Naive thymus-derived CD4-positive, alpha-beta T cell (primary cell): Measurements from ENCODE around the gene RNPEP. TPM values are rescaled to one million over a fixed set of nuclear protein-coding genes. Genes with fewer than 3 reads are reported as not detected.
A peak's percentile ranks its signal among the peaks of the same experiment; 100 is the strongest.

Experiments
- ATAC-seq: fragments of 150-1000 bp; cut with Tn5 transposase; 2 replicates; pipeline ENCODE4 v1.10.0; 2021; ENCODE audit warnings: mild to moderate bottlenecking, moderate library complexity
- CTCF ChIA-PET: fragments of 350-600 bp; sonication (Branson Sonifier 250); formaldehyde crosslinking; loops from one replicate; lab custom pipeline; 2021; ENCODE audit warnings: antibody characterized with exemption; lab: Charles Lee
- POLR2A ChIA-PET: fragments of 350-600 bp; sonication (Branson Sonifier 250); formaldehyde crosslinking; loops from one replicate; lab custom pipeline; 2021; ENCODE audit warnings: antibody characterized with exemption, inconsistent platforms; lab: Charles Lee
- DNase-seq, 9 donors: peaks; one replicate each; pipeline versions ENCODE4 v3.0.0 to v3.0.0-alpha.2; 2020 to 2022; ENCODE audit warnings: mixed read lengths in 1 of 9
- H3K27ac ChIP-seq: one replicate; pipeline ENCODE4 v1.7.0; 2013; ENCODE audit warnings: mild to moderate bottlenecking, low read depth, low read length, moderate library complexity
- H3K27me3 ChIP-seq, 2 donors: one replicate each; pipeline ENCODE4 v1.7.0; 2013; ENCODE audit warnings: low read length in 2 of 2, mild to moderate bottlenecking in 2 of 2, moderate library complexity in 2 of 2; ENCODE audit not compliant: control insufficient read depth in 2 of 2, insufficient read depth in 2 of 2
- H3K36me3 ChIP-seq, 3 experiments: 1 replicate in 2 of 3; 2 replicates in 1 of 3; pipeline ENCODE4 v1.7.0; 2013; ENCODE audit warnings: low read length in 3 of 3, mild to moderate bottlenecking in 3 of 3, moderate library complexity in 1 of 3; ENCODE audit not compliant: insufficient read depth in 3 of 3, control insufficient read depth in 2 of 3
- H3K4me1 ChIP-seq, 2 donors: one replicate each; pipeline ENCODE4 v1.7.0; 2013; ENCODE audit warnings: low read length in 2 of 2, mild to moderate bottlenecking in 2 of 2, moderate library complexity in 1 of 2; ENCODE audit not compliant: control insufficient read depth in 2 of 2, insufficient read depth in 2 of 2
- H3K4me3 ChIP-seq: 2 replicates; pipeline ENCODE4 v1.7.0; 2013; ENCODE audit warnings: mild to moderate bottlenecking, low read length
- H3K9me3 ChIP-seq, 3 experiments: 1 replicate in 2 of 3; 2 replicates in 1 of 3; pipeline ENCODE4 v1.7.0; 2013; ENCODE audit warnings: low read length in 3 of 3; ENCODE audit not compliant: control insufficient read depth in 2 of 3
- H3K27ac Mint-ChIP-seq, 9 donors: one replicate each; pipeline ENCODE4 v1.8.0; 2020 to 2022; ENCODE audit warnings: mixed read lengths in 9 of 9, mild to moderate bottlenecking in 8 of 9, moderate library complexity in 5 of 9, inconsistent platforms in 2 of 9
- H3K27me3 Mint-ChIP-seq, 5 donors: one replicate each; pipeline ENCODE4 v1.8.0; 2021 to 2022; ENCODE audit warnings: mixed read lengths in 5 of 5, mild to moderate bottlenecking in 1 of 5
- H3K36me3 Mint-ChIP-seq, 5 donors: one replicate each; pipeline ENCODE4 v1.8.0; 2020 to 2022; ENCODE audit warnings: mixed read lengths in 5 of 5, mild to moderate bottlenecking in 3 of 5, inconsistent platforms in 1 of 5
- H3K4me1 Mint-ChIP-seq, 7 donors: one replicate each; pipeline ENCODE4 v1.8.0; 2020 to 2022; ENCODE audit warnings: mixed read lengths in 7 of 7, mild to moderate bottlenecking in 3 of 7, inconsistent platforms in 1 of 7
- H3K4me3 Mint-ChIP-seq, 10 donors: one replicate each; pipeline ENCODE4 v1.8.0; 2020 to 2022; ENCODE audit warnings: mild to moderate bottlenecking in 10 of 10, mixed read lengths in 10 of 10, moderate library complexity in 6 of 10, inconsistent platforms in 2 of 10
- H3K9me3 Mint-ChIP-seq, 11 donors: one replicate each; pipeline ENCODE4 v1.8.0; 2020 to 2022; ENCODE audit warnings: mixed read lengths in 11 of 11, mild to moderate bottlenecking in 4 of 11, inconsistent platforms in 1 of 11, moderate library complexity in 1 of 11
- intact Hi-C, 2 donors: fragments of 100-400 bp; cut with micrococcal nuclease; formaldehyde crosslinking; loops; one replicate each; pipeline ENCODE4 v1.15.1; 2023
- polyA plus RNA-seq, 2 donors: library from polyadenylated mRNA; unstranded; fragments of 300-500 nt; fragmentation: Illumina TruSeq; gene quantifications; one replicate each; pipeline ENCODE4 v1.2.3, GENCODE V29; 2021
- total RNA-seq, 6 experiments: library from RNA in 5 of 6; stranded (reverse) in 5 of 6; gene quantifications; 1 replicate in 5 of 6; 2 replicates in 1 of 6; pipeline ENCODE4 v1.2.3 and lab custom pipeline; 2021 to 2026

RNPEP gene
- total and polyA plus RNA-seq, 7 experiments from 2014 or later, result 19.4 to 43.4 (median 26.8) TPM

- H3K9me3 Mint-ChIP-seq, result no peaks in the 10 kb centered on the region
- H3K27ac ChIP-seq, result no peak overlapping the region
- H3K4me3 ChIP-seq, result no peak overlapping the region
- ChIA-PET CTCF (interaction anchor here (0.9 kb wide), 1 partner anchor 14 kb away, joined by 3 read pairs; no protein-coding TSS in a partner anchor), POLR2A (no interaction called here)
- no peak for ATAC-seq
- H3K27me3 ChIP-seq, result no peaks in the 10 kb centered on the region
- H3K36me3 ChIP-seq, result peaks cover 3 to 12% (median 4%) of the 10 kb centered on the region in 3 experiments
- peaks cover 0 to 7% (median 0%) of the 10 kb centered on the region in 5 donors for H3K27me3 Mint-ChIP-seq
- peak overlapping the region in 2 of 10 donors; percentile 4 to 12 for H3K4me3 Mint-ChIP-seq
- no peaks in the 10 kb centered on the region for H3K9me3 ChIP-seq
- intact Hi-C loops, result no loop called here
- DNase-seq, result no peak
- peaks cover 0 to 14% (median 6%) of the 10 kb centered on the region in 5 donors for H3K36me3 Mint-ChIP-seq
- H3K4me1 ChIP-seq, result peaks cover 7 to 8% of the 10 kb centered on the region in 2 donors
- H3K27ac Mint-ChIP-seq, result peak overlapping the region in 2 of 9 donors; percentile 23 to 48
- peaks cover 18 to 34% (median 24%) of the 10 kb centered on the region in 7 donors for H3K4me1 Mint-ChIP-seq
Observed at GRCh38 chr1:201985355-201985754, 2.9 kb downstream of the RNPEP start.

GRCh38 chr1:201988601-201989000 lies 6.2 kb downstream of the RNPEP start:
- Histone ChIP-seq H3K36me3 (peaks cover 8 to 41% (median 9%) of the 10 kb centered on the region in 3 experiments), H3K27ac (no peak overlapping the region), H3K9me3 (no peaks in the 10 kb centered on the region), H3K4me3 (no peak overlapping the region), H3K4me1 (no peaks in the 10 kb centered on the region), H3K27me3 (no peaks in the 10 kb centered on the region)
- intact Hi-C loops, result no loop called here
- Mint-ChIP-seq H3K36me3 (peaks cover 0 to 33% (median 11%) of the 10 kb centered on the region in 5 donors), H3K4me1 (peaks cover 7 to 17% (median 9%) of the 10 kb centered on the region in 7 donors), H3K9me3 (no peaks in the 10 kb centered on the region), H3K4me3 (no peak overlapping the region), H3K27me3 (no peaks in the 10 kb centered on the region), H3K27ac (no peak overlapping the region)
- ChIA-PET CTCF (no interaction called here), POLR2A (no interaction called here)
- no peak for ATAC-seq
- no peak for DNase-seq

GRCh38 chr1:201989354-201990128 lies 7.1 kb downstream of the RNPEP start:
- no peaks in the 10 kb centered on the region for H3K27me3 Mint-ChIP-seq
- no peaks in the 10 kb centered on the region for H3K4me1 ChIP-seq
- no peaks in the 10 kb centered on the region for H3K27me3 ChIP-seq
- peaks cover 5 to 42% (median 13%) of the 10 kb centered on the region in 5 donors for H3K36me3 Mint-ChIP-seq
- H3K4me3 ChIP-seq, result no peak overlapping the region
- no peak overlapping the region for H3K27ac ChIP-seq
- CTCF ChIA-PET, result no interaction called here
- H3K36me3 ChIP-seq, result peaks cover 8 to 50% (median 9%) of the 10 kb centered on the region in 3 experiments
- no peak overlapping the region for H3K4me3 Mint-ChIP-seq
- H3K9me3 Mint-ChIP-seq, result no peaks in the 10 kb centered on the region
- DNase-seq, result no peak
- ATAC-seq, result no peak
- POLR2A ChIA-PET, result no interaction called here
- peaks cover 0 to 9% (median 3%) of the 10 kb centered on the region in 7 donors for H3K4me1 Mint-ChIP-seq
- peak overlapping the region in 2 of 9 donors; percentile 2 to 27 for H3K27ac Mint-ChIP-seq
- intact Hi-C loops, result no loop called here
- H3K9me3 ChIP-seq, result no peaks in the 10 kb centered on the region

- Histone ChIP-seq H3K4me1 (no peaks in the 10 kb centered on the region), H3K9me3 (no peaks in the 10 kb centered on the region), H3K36me3 (peaks cover 8 to 51% (median 9%) of the 10 kb centered on the region in 3 experiments), H3K27ac (no peak overlapping the region), H3K4me3 (no peak overlapping the region), H3K27me3 (no peaks in the 10 kb centered on the region)
- POLR2A ChIA-PET, result no interaction called here
- no peak overlapping the region for H3K4me3 Mint-ChIP-seq
- intact Hi-C loops, result no loop called here
- CTCF ChIA-PET, result no interaction called here
- ATAC-seq (no peak), DNase-seq (no peak)
- H3K4me1 Mint-ChIP-seq, result peaks cover 0 to 7% (median 0%) of the 10 kb centered on the region in 7 donors
- H3K36me3 Mint-ChIP-seq, result peaks cover 5 to 42% (median 13%) of the 10 kb centered on the region in 5 donors
- no peak overlapping the region for H3K27ac Mint-ChIP-seq
- H3K27me3 Mint-ChIP-seq, result no peaks in the 10 kb centered on the region
- no peaks in the 10 kb centered on the region for H3K9me3 Mint-ChIP-seq
Observed at GRCh38 chr1:201990427-201990826, 8.0 kb downstream of the RNPEP start.

- POLR2A ChIA-PET, result interaction anchor here (0.6 kb wide), 1 partner anchor 1249 kb away, joined by 5 read pairs; no protein-coding TSS in a partner anchor
- Mint-ChIP-seq H3K4me1 (no peaks in the 10 kb centered on the region), H3K27ac (no peak overlapping the region), H3K4me3 (no peak overlapping the region), H3K36me3 (peaks cover 8 to 49% (median 18%) of the 10 kb centered on the region in 5 donors), H3K9me3 (no peaks in the 10 kb centered on the region), H3K27me3 (no peaks in the 10 kb centered on the region)
- H3K36me3 ChIP-seq, result peaks cover 0 to 69% (median 0%) of the 10 kb centered on the region in 3 experiments
- no peak overlapping the region for H3K4me3 ChIP-seq
- H3K27me3 ChIP-seq, result no peaks in the 10 kb centered on the region
- CTCF ChIA-PET, result interaction anchor here (0.7 to 1.6 kb wide), 10 partner anchors 11 to 314 kb away, joined by 3 to 10 read pairs (median 4); partner anchors contain the start of genes ELF3 and PTPN7
- no peak overlapping the region for H3K27ac ChIP-seq
- DNase-seq (peak in 4 of 9 donors; percentile 18 to 29 (median 23)), ATAC-seq (peak; percentile 82)
- no peaks in the 10 kb centered on the region for H3K4me1 ChIP-seq
- H3K9me3 ChIP-seq, result no peaks in the 10 kb centered on the region
- intact Hi-C loops, result loop anchor here (1.0 to 2.0 kb wide), 2 partner anchors 103 to 135 kb away; no protein-coding TSS in a partner anchor
Observed at GRCh38 chr1:201999625-202000238, 17.3 kb downstream of the RNPEP start.

GRCh38 chr1:202002507-202002906 lies 20.1 kb downstream of the RNPEP start:
- Histone ChIP-seq H3K27me3 (no peaks in the 10 kb centered on the region), H3K9me3 (no peaks in the 10 kb centered on the region), H3K36me3 (peaks cover 0 to 74% (median 0%) of the 10 kb centered on the region in 3 experiments), H3K27ac (no peak overlapping the region), H3K4me1 (no peaks in the 10 kb centered on the region), H3K4me3 (no peak overlapping the region)
- Mint-ChIP-seq H3K4me1 (no peaks in the 10 kb centered on the region), H3K36me3 (peaks cover 8 to 47% (median 19%) of the 10 kb centered on the region in 5 donors), H3K9me3 (no peaks in the 10 kb centered on the region), H3K27me3 (no peaks in the 10 kb centered on the region), H3K27ac (no peak overlapping the region), H3K4me3 (no peak overlapping the region)
- intact Hi-C loops, result no loop called here
- no peak for DNase-seq
- ChIA-PET CTCF (no interaction called here), POLR2A (no interaction called here)
- ATAC-seq, result no peak
